Prostate gland (tissue), 2 donors: ENCODE results near the gene CYP19A1. TPM values are rescaled to one million over a fixed set of nuclear protein-coding genes. Genes with fewer than 3 reads are reported as not detected.
A peak's percentile ranks its signal among the peaks of the same experiment; 100 is the strongest.

ENCODE experiments used
- DNase-seq: peaks from one replicate; pipeline ENCODE4 v3.0.0-alpha.2; 2019; ENCODE audit warnings: low spot score
- H3K27ac ChIP-seq, 2 donors: fragments of 200-600 bp; sonication (generic); 2 replicates each; pipeline ENCODE4 v1.5.1; 2017 to 2019
- H3K27me3 ChIP-seq: fragments of 200-600 bp; sonication (generic); replicated peaks from 2 replicates; pipeline ENCODE4 v1.5.1; 2019; ENCODE audit not compliant: insufficient read depth
- H3K36me3 ChIP-seq, 2 donors: fragments of 200-600 bp; sonication (generic); 1 replicate in 1 of 2; 2 replicates in 1 of 2; pipeline versions ENCODE4 v1.5.1 to v1.8.1; 2017 to 2019
- H3K4me1 ChIP-seq: fragments of 200-600 bp; sonication (generic); replicated peaks from 2 replicates; pipeline ENCODE4 v1.5.1; 2019
- H3K4me3 ChIP-seq, 2 donors: fragments of 200-600 bp; sonication (generic); 2 replicates each; pipeline ENCODE4 v1.5.1; 2017 to 2019
- H3K9me3 ChIP-seq: fragments of 200-600 bp; sonication (generic); 2 replicates; pipeline ENCODE4 v1.5.1; 2017
- CTCF ChIP-seq, 4 experiments: fragments of 200-600 bp in 2 of 4; fragments of 450-650 bp in 2 of 4; sonication (generic) in 2 of 4; IDR thresholded peaks; 1 replicate in 3 of 4; 2 replicates in 1 of 4; pipeline ENCODE4 v1.5.1; 2016 to 2019; ENCODE audit warnings: antibody characterized with exemption in 4 of 4, mild to moderate bottlenecking in 2 of 4, moderate library complexity in 2 of 4
- POLR2A ChIP-seq: fragments of 450-650 bp; IDR thresholded peaks from one replicate; pipeline ENCODE4 v1.6.1; 2016; ENCODE audit warnings: antibody characterized with exemption, mild to moderate bottlenecking
- POLR2AphosphoS5 ChIP-seq: sonication (generic); formaldehyde crosslinking; IDR thresholded peaks from one replicate; pipeline ENCODE4 v1.6.1; 2017; ENCODE audit warnings: antibody characterized with exemption
- WGBS: methylation state at CpG from one replicate; pipeline ENCODE4 v1.1.5; 2018; 5-methylcytosine and 5-hydroxymethylcytosine counted together
- intact Hi-C: fragments of 100-400 bp; cut with DNase I; formaldehyde crosslinking; loops from one replicate; pipeline ENCODE4 v1.14.2; 2022
- total RNA-seq, 2 donors: library from RNA; depleted of rRNA; stranded (reverse); fragments of >200 nt; gene quantifications; one replicate each; pipeline ENCODE4 v1.1.0, GENCODE V29; 2016

The CYP19A1 gene
- total RNA-seq, 2 donors from 2014 or later = 4.4 TPM; not detected in 1

DNA sequence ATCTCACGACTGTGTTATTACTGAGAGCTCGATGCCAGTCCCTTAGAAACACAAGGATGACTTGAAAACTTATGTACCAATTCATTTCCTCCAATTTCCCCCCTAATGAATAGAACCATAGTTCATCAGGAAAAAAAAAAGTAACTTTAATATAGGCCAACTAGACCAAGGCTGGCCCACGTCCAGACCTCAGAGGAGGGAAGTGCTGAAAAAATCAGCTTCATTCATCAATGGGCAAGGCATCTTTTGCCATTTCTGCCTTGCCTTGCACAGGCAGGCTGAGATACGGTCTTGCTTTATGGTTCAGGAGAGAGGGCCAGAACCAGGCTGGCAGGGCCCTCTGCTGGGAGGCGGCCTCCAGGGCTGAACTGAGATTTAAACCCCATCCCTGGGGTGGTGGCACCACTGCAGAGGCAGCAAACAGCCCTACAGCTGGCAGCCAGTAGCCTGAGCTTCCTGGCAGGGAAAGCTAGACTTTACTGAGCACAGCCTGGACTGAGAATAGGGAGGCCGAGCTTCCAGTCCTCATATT lies 139.6 kb downstream of the CYP19A1 start:
- Histone ChIP-seq H3K27ac (no peak overlapping the region), H3K4me1 (no peaks in the 10 kb centered on the region), H3K9me3 (no peaks in the 10 kb centered on the region), H3K36me3 (no peaks in the 10 kb centered on the region), H3K27me3 (no peaks in the 10 kb centered on the region), H3K4me3 (no peak overlapping the region)
- no peak for DNase-seq
- 40% methylated on average over 6 of the region's 6 CpGs for WGBS
- intact Hi-C loops = no loop called here
- TF ChIP-seq POLR2A = no peak
- no peak for TF ChIP-seq CTCF (IDR thresholded peaks at IDR 0.05)
- no peak for TF ChIP-seq POLR2AphosphoS5

DNA sequence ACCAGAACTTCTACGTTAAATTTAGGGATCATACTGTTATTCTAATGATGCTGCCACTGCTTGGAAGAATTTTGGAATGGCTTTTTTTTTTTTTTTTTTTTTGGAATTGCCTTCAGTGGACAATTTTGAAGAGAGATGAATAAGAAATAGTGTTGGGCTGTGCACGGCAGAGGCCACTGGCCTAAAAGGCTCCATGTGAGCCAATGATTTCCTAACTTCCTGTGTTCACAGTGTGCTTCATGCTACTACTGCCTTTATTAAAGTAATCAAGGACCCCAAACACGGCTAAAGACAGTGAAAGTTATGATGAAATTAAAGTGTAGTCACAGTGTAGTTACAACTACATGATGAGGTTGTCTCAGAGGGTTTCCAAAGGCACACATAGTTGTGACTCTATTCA lies 142.9 kb downstream of the CYP19A1 start:
- intact Hi-C loops = no loop called here
- DNase-seq = no peak
- WGBS = 72% methylated on average over 3 of the region's 3 CpGs

DNA sequence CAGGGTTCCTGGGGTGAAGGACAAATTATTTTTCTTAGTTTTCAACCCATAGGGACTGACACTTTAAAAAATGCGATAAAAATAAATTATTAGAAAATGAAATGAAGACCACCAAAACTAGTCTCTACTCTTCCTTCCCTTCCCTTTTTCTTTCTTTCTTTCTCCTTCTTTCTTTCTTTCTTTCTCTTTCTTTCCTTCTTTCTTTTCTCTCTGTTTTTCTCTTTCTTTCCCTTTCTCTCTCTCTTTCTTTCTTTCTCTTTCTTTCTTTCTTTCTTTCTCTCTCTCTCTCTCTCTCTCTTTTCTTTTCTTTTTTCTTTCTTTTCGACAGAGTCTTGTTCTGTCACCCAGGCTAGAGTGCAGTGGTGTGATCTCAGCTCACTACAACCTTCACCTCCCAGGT lies 144.4 kb downstream of the CYP19A1 start:
- Histone ChIP-seq H3K9me3 (no peaks in the 10 kb centered on the region), H3K27ac (no peak overlapping the region), H3K4me1 (no peaks in the 10 kb centered on the region), H3K27me3 (peaks cover 4% of the 10 kb centered on the region), H3K36me3 (no peaks in the 10 kb centered on the region), H3K4me3 (no peak overlapping the region)
- DNase-seq = no peak
- intact Hi-C loops = no loop called here
- 93% methylated on average over 2 of the region's 2 CpGs for WGBS
- TF ChIP-seq CTCF (IDR thresholded peaks at IDR 0.05) (no peak), POLR2A (no peak), POLR2AphosphoS5 (no peak)

More for the DNA sequence above, 142.9 kb downstream of the CYP19A1 start:
- Histone ChIP-seq H3K4me3 (no peak overlapping the region), H3K4me1 (no peaks in the 10 kb centered on the region), H3K27ac (no peak overlapping the region), H3K27me3 (peaks cover 4% of the 10 kb centered on the region), H3K9me3 (no peaks in the 10 kb centered on the region), H3K36me3 (no peaks in the 10 kb centered on the region)
- TF ChIP-seq CTCF (IDR thresholded peaks at IDR 0.05) (no peak), POLR2A (no peak), POLR2AphosphoS5 (no peak)

- WGBS = 82% methylated on average over 6 of the region's 6 CpGs
- no peak overlapping the region for H3K4me3 ChIP-seq
- H3K27ac ChIP-seq = no peak overlapping the region
- H3K36me3 ChIP-seq = no peaks in the 10 kb centered on the region
- no peaks in the 10 kb centered on the region for H3K4me1 ChIP-seq
- intact Hi-C loops = no loop called here
- H3K9me3 ChIP-seq = no peaks in the 10 kb centered on the region
- peaks cover 4% of the 10 kb centered on the region for H3K27me3 ChIP-seq
- no peak for DNase-seq
- TF ChIP-seq POLR2AphosphoS5 = no peak
- no peak for TF ChIP-seq POLR2A
- no peak for TF ChIP-seq CTCF (IDR thresholded peaks at IDR 0.05)
Measured at GRCh38 chr15:51193526-51193925, 144.9 kb downstream of the CYP19A1 start.

GRCh38 chr15:51192521-51193280 lies 145.7 kb downstream of the CYP19A1 start:
- TF ChIP-seq POLR2A (no peak), POLR2AphosphoS5 (peak; percentile 63), CTCF (IDR thresholded peaks at IDR 0.05) (peak; percentile 79 to 93 (median 90))
- Histone ChIP-seq H3K4me1 (no peaks in the 10 kb centered on the region), H3K4me3 (no peak overlapping the region), H3K27me3 (peaks cover 4% of the 10 kb centered on the region), H3K27ac (no peak overlapping the region), H3K9me3 (no peaks in the 10 kb centered on the region), H3K36me3 (no peaks in the 10 kb centered on the region)
- intact Hi-C loops = loop anchor here (1.0 kb wide), 1 partner anchor 29 kb away; no protein-coding TSS in a partner anchor
- peak; percentile 86 for DNase-seq
- 34% methylated on average over 14 of the region's 14 CpGs for WGBS
